ENCODE measurements around the gene GTF2IRD2.
"Not testable (repeated sequence)": the region's sequence is repeated elsewhere in the genome, so short reads cannot be mapped to it uniquely, and the experiment has no call there.

The GTF2IRD2 gene

GRCh38 chr7:74779053-74779452 lies 72.4 kb downstream of the GTF2IRD2 start:
- H3K4me1 ChIP-seq (ENCODE audit: control insufficient read depth in 1 of 2, insufficient read depth in 2 of 2, low read length in 2 of 2); H3K4me3 ChIP-seq (ENCODE audit: low read depth in 1 of 2, low read length in 2 of 2); H3K27ac ChIP-seq (ENCODE audit: low read length); H3K27me3 ChIP-seq (ENCODE audit: low read depth, low read length); H3K9me3 ChIP-seq (ENCODE audit: control insufficient read depth in 1 of 2, low read length in 2 of 2); H3K36me3 ChIP-seq (ENCODE audit: control insufficient read depth in 1 of 2, insufficient read depth in 2 of 2, low read length in 2 of 2): not testable (repeated sequence)

- H3K36me3 ChIP-seq (ENCODE audit: control insufficient read depth in 1 of 2, insufficient read depth in 2 of 2, low read length in 2 of 2); H3K4me3 ChIP-seq (ENCODE audit: low read depth in 1 of 2, low read length in 2 of 2); H3K9me3 ChIP-seq (ENCODE audit: control insufficient read depth in 1 of 2, low read length in 2 of 2); H3K27ac ChIP-seq (ENCODE audit: low read length); H3K27me3 ChIP-seq (ENCODE audit: low read depth, low read length); H3K4me1 ChIP-seq (ENCODE audit: control insufficient read depth in 1 of 2, insufficient read depth in 2 of 2, low read length in 2 of 2): not testable (repeated sequence)
These were observed 76.3 kb downstream of the GTF2IRD2 start for GRCh38 chr7:74775111-74775510.

- not testable (repeated sequence) for H3K27me3 ChIP-seq (ENCODE audit: low read depth, low read length); H3K4me3 ChIP-seq (ENCODE audit: low read depth in 1 of 2, low read length in 2 of 2); H3K36me3 ChIP-seq (ENCODE audit: control insufficient read depth in 1 of 2, insufficient read depth in 2 of 2, low read length in 2 of 2); H3K9me3 ChIP-seq (ENCODE audit: control insufficient read depth in 1 of 2, low read length in 2 of 2); H3K4me1 ChIP-seq (ENCODE audit: control insufficient read depth in 1 of 2, insufficient read depth in 2 of 2, low read length in 2 of 2); H3K27ac ChIP-seq (ENCODE audit: low read length)
These were observed 77.3 kb downstream of the GTF2IRD2 start, which contains the start of gene NCF1 for GRCh38 chr7:74773760-74774750. TSS of gene NCF1 (plus strand) at chr7:74774011. CDS start at chr7:74774032, 21 bp downstream.

- H3K36me3 ChIP-seq (ENCODE audit: control insufficient read depth in 1 of 2, insufficient read depth in 2 of 2, low read length in 2 of 2); H3K9me3 ChIP-seq (ENCODE audit: control insufficient read depth in 1 of 2, low read length in 2 of 2); H3K4me3 ChIP-seq (ENCODE audit: low read depth in 1 of 2, low read length in 2 of 2); H3K27ac ChIP-seq (ENCODE audit: low read length); H3K27me3 ChIP-seq (ENCODE audit: low read depth, low read length); H3K4me1 ChIP-seq (ENCODE audit: control insufficient read depth in 1 of 2, insufficient read depth in 2 of 2, low read length in 2 of 2): not testable (repeated sequence)
These were observed 79.3 kb downstream of the GTF2IRD2 start for GRCh38 chr7:74772093-74772492.

GRCh38 chr7:74770062-74770461 lies 81.3 kb downstream of the GTF2IRD2 start:
- H3K4me1 ChIP-seq (ENCODE audit: control insufficient read depth in 1 of 2, insufficient read depth in 2 of 2, low read length in 2 of 2); H3K9me3 ChIP-seq (ENCODE audit: control insufficient read depth in 1 of 2, low read length in 2 of 2); H3K27ac ChIP-seq (ENCODE audit: low read length); H3K4me3 ChIP-seq (ENCODE audit: low read depth in 1 of 2, low read length in 2 of 2); H3K27me3 ChIP-seq (ENCODE audit: low read depth, low read length); H3K36me3 ChIP-seq (ENCODE audit: control insufficient read depth in 1 of 2, insufficient read depth in 2 of 2, low read length in 2 of 2): not testable (repeated sequence)

GRCh38 chr7:74766991-74767390 lies 84.4 kb downstream of the GTF2IRD2 start:
- not testable (repeated sequence) for H3K9me3 ChIP-seq (ENCODE audit: control insufficient read depth in 1 of 2, low read length in 2 of 2); H3K27me3 ChIP-seq (ENCODE audit: low read depth, low read length); H3K4me1 ChIP-seq (ENCODE audit: control insufficient read depth in 1 of 2, insufficient read depth in 2 of 2, low read length in 2 of 2); H3K4me3 ChIP-seq (ENCODE audit: low read depth in 1 of 2, low read length in 2 of 2); H3K27ac ChIP-seq (ENCODE audit: low read length); H3K36me3 ChIP-seq (ENCODE audit: control insufficient read depth in 1 of 2, insufficient read depth in 2 of 2, low read length in 2 of 2)

- not testable (repeated sequence) for H3K4me3 ChIP-seq (ENCODE audit: low read depth in 1 of 2, low read length in 2 of 2); H3K27ac ChIP-seq (ENCODE audit: low read length)
These were observed 84.9 kb downstream of the GTF2IRD2 start for GRCh38 chr7:74766509-74766908.

GRCh38 chr7:74765205-74765918 lies 86.0 kb downstream of the GTF2IRD2 start:
- H3K9me3 ChIP-seq (ENCODE audit: control insufficient read depth in 1 of 2, low read length in 2 of 2); H3K4me3 ChIP-seq (ENCODE audit: low read depth in 1 of 2, low read length in 2 of 2); H3K36me3 ChIP-seq (ENCODE audit: control insufficient read depth in 1 of 2, insufficient read depth in 2 of 2, low read length in 2 of 2); H3K4me1 ChIP-seq (ENCODE audit: control insufficient read depth in 1 of 2, insufficient read depth in 2 of 2, low read length in 2 of 2); H3K27ac ChIP-seq (ENCODE audit: low read length); H3K27me3 ChIP-seq (ENCODE audit: low read depth, low read length): not testable (repeated sequence)

More at GRCh38 chr7:74766509-74766908, 84.9 kb downstream of the GTF2IRD2 start:
- not testable (repeated sequence) for H3K9me3 ChIP-seq (ENCODE audit: control insufficient read depth in 1 of 2, low read length in 2 of 2); H3K4me1 ChIP-seq (ENCODE audit: control insufficient read depth in 1 of 2, insufficient read depth in 2 of 2, low read length in 2 of 2); H3K36me3 ChIP-seq (ENCODE audit: control insufficient read depth in 1 of 2, insufficient read depth in 2 of 2, low read length in 2 of 2); H3K27me3 ChIP-seq (ENCODE audit: low read depth, low read length)

GRCh38 chr7:74758982-74759381 lies 92.4 kb downstream of the GTF2IRD2 start:
- H3K27ac ChIP-seq (ENCODE audit: low read length); H3K36me3 ChIP-seq (ENCODE audit: control insufficient read depth in 1 of 2, insufficient read depth in 2 of 2, low read length in 2 of 2); H3K9me3 ChIP-seq (ENCODE audit: control insufficient read depth in 1 of 2, low read length in 2 of 2): not testable (repeated sequence)

GRCh38 chr7:74758268-74758667 lies 93.1 kb downstream of the GTF2IRD2 start:
- H3K4me1 ChIP-seq (ENCODE audit: control insufficient read depth in 1 of 2, insufficient read depth in 2 of 2, low read length in 2 of 2); H3K4me3 ChIP-seq (ENCODE audit: low read depth in 1 of 2, low read length in 2 of 2); H3K27ac ChIP-seq (ENCODE audit: low read length); H3K9me3 ChIP-seq (ENCODE audit: control insufficient read depth in 1 of 2, low read length in 2 of 2); H3K36me3 ChIP-seq (ENCODE audit: control insufficient read depth in 1 of 2, insufficient read depth in 2 of 2, low read length in 2 of 2); H3K27me3 ChIP-seq (ENCODE audit: low read depth, low read length): not testable (repeated sequence)

More at GRCh38 chr7:74758982-74759381, 92.4 kb downstream of the GTF2IRD2 start:
- not testable (repeated sequence) for H3K4me1 ChIP-seq (ENCODE audit: control insufficient read depth in 1 of 2, insufficient read depth in 2 of 2, low read length in 2 of 2); H3K4me3 ChIP-seq (ENCODE audit: low read depth in 1 of 2, low read length in 2 of 2); H3K27me3 ChIP-seq (ENCODE audit: low read depth, low read length)

GRCh38 chr7:74756673-74757072 lies 94.7 kb downstream of the GTF2IRD2 start:
- H3K4me1 ChIP-seq (ENCODE audit: control insufficient read depth in 1 of 2, insufficient read depth in 2 of 2, low read length in 2 of 2); H3K9me3 ChIP-seq (ENCODE audit: control insufficient read depth in 1 of 2, low read length in 2 of 2); H3K27me3 ChIP-seq (ENCODE audit: low read depth, low read length); H3K36me3 ChIP-seq (ENCODE audit: control insufficient read depth in 1 of 2, insufficient read depth in 2 of 2, low read length in 2 of 2); H3K27ac ChIP-seq (ENCODE audit: low read length); H3K4me3 ChIP-seq (ENCODE audit: low read depth in 1 of 2, low read length in 2 of 2): not testable (repeated sequence)

Measured in muscle layer of duodenum (tissue), 2 donors.